ENCODE results near the gene MOGAT3.

Gene MOGAT3

DNA sequence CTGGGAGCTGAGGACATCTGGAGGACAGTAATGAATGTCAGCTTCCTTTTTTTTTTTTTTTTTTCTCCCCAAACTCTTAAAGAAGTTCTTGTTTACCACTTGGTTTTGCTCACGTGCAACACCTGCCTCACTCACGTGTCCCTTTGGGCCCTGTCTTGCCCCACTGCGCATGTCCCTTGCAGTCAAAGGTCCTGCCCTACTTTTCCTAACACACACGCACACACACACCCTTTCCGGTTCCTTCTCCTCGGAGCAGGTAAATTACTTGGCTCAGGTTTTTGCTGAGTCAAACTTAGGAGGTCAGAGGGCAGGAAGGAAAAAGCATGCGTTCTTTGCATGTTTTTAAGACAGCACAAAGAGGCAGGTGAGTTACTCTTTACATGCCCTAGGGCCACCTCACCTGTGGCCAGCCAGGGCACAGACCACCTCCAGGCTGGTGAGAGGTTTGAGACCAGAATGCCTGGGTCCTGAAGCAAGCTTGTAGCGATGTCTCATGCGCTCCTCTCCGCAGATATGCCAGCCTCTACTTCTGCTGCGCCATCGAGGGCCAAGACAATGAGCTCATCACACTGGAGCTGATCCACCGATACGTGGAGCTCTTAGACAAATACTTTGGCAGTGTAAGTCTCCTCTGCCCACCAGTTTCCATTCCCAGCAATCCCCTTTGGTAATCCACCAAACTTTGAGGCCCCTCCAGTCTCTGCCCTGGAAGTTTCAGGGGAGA is 43.8 kb downstream of the MOGAT3 start:
- DNase-seq: no peak

DNA sequence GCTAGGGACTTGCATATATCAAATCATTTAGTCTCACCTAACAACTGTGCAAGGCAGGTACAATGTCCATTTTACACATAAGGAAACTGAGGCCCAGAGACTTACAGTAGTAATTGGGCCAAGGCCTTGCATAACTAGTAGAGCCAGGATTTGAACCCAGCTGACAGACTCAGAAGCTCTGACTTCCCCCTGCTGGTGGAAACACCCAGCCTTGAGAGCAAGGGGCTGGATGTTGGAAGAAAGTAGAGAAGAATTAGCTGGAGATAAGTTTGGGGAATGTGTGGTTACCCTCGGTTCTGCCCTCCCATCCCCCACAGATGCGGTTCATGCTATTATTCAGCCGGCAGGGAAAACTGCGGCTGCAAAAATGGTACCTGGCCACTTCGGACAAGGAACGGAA is 44.6 kb downstream of the MOGAT3 start:
- DNase-seq: no peak

GRCh38 chr7:101155303-101155702 is 45.5 kb downstream of the MOGAT3 start:
- no peak for DNase-seq

DNA sequence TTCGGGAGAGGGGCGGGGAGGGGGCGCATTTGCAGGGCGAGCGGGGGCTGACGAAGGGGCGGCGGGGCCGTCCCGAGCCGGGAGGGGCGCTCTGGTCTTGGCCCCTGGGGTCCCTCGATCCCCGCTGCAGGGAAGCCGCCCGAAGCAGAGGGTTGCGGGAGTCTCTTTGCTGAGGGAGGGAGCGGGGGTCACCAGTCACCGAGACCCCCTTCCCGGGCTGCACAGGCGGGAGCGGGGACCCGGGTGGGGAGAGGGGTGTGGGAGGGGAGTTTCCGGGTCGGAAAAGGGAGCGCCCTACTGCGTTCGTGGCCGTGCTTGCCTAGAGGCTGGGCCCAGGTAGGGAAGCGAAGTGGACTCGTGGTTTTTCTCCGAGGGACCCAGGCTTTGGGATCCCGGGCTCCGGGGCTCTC is 46.1 kb downstream of the MOGAT3 start:
- no peak for DNase-seq

DNA sequence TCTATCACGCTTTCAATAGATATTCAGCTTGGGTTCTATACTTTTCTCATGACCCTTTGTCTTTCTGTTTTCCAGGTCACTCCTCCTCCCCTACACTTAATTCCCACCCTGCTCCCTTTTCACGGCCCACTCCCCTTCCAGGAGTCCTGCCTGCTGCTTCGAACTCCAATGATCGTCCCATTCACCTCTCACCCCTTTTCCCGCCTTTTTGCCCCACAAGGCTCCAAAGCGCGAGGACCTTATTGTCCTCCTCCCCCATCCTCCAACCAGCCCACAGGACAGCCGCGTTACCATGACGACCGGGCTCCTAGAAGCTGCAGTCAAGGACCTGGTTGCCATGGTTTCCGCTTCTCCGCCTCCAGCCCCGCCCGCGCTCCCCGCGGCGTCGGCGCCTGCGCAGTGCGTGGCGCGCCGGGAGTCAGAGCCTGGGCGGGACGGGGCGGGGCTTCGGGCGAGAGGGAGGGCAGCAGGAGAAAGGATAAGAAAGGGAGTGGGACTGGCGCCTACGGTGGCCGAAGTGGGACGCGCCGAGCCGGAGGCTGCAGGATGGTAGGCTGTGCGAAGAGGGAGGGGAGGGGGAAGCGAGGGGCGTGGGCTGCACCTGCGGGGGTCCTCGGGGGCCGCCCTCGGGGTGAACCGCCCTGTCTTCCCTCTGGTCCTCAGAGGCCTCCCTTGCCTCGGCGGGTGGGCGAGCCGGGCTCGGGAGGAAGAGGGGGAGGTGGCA is 46.7 kb downstream of the MOGAT3 start, which contains the start of gene AP1S1:
Gene AP1S1 (plus strand): TSS at position 508 of the 724 bp plus-strand sequence. CDS start 39 bp downstream, at position 547.
- peak; percentile 91 to 93 for DNase-seq

DNA sequence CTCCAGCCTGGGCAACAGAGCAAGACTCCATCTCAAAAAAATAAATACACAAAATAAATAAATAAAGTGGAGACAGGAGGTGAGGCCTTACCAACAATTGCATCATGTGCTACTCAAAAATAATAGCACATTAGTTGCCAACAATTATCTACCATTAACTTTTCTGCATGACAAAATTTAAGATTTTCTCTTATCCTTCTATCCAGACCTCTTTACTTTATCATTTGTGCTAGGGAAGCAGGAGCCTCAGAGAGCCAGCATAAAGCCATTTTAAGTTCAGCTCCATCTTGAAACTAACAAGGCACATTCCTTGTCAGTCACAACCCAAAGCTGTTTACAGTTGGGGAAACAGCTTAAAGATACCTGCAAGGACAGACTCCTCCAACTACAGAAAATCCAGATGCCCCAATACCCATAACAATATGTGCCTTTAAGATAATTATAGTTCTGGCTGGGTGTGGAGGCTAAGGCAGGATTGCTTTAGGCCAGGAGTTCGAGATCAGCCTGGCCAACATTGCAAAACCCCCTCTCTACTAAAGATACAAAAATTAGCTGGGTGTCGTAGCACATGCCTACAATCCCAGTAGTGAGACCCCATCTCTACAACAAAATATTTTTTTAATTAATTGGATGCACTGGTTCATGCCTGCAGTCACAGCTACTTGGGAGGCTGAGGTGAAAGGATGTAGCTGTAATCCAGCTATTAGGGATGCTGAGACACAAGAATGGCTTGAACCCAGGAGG is 48.8 kb downstream of the MOGAT3 start:
- DNase-seq: no peak

Data from SHP77 (cell line).